ENCODE measurements around the gene CRX.
"Not testable (repeated sequence)": the region's sequence is repeated elsewhere in the genome, so short reads cannot be mapped to it uniquely, and the experiment has no call there.

Gene CRX

DNA sequence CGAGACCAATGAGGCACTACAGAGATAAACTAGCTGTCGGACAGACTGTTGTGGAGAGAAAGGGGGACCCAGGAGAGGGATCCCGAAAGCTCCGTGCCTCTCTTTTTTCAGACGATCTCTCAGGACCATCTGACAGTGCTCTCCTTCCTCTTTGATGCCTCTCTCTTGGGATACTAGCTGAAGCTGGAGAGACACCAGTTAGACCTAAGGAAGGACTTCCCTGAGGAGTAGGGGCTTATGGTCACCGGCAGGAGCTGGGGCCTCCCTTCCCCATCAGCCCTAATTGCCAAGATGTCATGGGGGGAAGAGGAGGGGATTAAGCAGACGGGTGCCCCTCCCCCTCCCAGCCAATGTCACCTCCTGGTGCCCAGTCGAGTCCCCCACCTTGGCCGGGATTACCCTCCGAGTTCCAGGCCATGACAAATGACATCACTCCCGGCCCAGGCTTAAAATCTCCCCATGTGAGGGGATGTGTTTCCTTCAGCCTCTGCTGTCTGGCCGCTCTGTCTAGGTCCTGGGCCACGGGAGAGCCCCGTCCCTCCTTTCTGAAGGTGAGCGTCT lies at the start of gene CRX:
Gene CRX, plus strand, starts transcription at position 478 of the 561 bp plus-strand sequence. CDS start 12,507 bp downstream, outside the sequence.
- no peak for DNase-seq (ENCODE audit: low read depth in 3 of 3)

DNA sequence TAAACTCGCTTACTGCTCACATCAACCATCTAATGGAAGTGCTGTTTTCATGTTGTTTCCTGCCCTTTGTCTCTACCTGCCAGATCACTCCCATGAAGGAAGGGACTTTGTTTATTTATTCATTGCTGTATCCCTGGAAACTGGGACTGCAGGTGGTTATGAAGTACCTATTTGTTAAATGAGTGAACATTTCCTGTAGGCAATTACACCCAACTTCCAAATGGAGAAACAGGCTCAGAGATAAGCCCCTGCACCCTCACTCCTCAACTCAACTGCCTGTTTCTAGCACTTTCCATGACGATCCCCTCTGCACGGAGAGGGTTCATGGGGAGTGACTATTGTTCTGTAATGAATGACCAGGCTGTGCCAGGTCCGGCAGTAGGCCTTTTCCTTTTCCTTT lies 45.2 kb upstream of the CRX start:
- DNase-seq (ENCODE audit: low read depth in 3 of 3): no peak

DNA sequence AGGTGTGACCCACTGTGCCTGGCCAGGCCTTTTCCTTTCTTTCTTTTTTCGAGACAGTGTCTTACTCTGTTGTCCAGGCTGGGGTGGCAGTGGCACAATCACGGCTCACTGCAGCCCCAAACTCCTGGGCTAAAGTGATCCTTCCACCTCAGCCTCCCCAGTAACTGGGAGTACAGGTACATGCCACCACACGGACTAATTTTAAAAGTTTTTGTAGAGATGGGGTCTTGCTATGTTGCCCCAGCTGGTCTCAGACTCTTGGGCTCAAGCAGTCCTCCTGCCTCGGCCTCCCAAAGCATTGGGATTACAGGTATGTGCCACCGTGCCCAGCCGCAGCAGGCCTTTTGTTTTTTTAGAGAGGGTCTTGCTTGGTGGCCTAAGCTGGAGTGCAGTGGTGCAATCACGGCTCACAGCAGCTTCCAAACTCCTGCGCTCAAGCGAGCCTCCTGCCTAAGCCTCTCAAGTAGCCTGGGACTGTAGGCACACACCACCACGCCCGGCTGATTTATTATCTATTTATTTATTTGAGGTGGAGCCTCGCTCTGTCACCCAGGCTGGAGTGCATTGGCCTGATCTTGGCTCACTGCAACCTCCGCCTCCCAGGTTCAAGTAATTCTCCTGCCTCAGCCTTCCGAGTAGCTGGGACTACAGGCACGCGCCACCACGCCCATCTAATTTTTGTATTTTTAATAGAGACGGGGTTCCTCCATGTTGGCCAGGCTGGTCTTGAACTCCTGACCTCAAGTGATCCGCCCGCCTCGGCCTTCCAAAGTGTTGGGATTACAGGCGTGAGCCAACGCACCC lies 44.3 kb upstream of the CRX start:
- not testable (repeated sequence) for DNase-seq (ENCODE audit: low read depth in 3 of 3)

DNA sequence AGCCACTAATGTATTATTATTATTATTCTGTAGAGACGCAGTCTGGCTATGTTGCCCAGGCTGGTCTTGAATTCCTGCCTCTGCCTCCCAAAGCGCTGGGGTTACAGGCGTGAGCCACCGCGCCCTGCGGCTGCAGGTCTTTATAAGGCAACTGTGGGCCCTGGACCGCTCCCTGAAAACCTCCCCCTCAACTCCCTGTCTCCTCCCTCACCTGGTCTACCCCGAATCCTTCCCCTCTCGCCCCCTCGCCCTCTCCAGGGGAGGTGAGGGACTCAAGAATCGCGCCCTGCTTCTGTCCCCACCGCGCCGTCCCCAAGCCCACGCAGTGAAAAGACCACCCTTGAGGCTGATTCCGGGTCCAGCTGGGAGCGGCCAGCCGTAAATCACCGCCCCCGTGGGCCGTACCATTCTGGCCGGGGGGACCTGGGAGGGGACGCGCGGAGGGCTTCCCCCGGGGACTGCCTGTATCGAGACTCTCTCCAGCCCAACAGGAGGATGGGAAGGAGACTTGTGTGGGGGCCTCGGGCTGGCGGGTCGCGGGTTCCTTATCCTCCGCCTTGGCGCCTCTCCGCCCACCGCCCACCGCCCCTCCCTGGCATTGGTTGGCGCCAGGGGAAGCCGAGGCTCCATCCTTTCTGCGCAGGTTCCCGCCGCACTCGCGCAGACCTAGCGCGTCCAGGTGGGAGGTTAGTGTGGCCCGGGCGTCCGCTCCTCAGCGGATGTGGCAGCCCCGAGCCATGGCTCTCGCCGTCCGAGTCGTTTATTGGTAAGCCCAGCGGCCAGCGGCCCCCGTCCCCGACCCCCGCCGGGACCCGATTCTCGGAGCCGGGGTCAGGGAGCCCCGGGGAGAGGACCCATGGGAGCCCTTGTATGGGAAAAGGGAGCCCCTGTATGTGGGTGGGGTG lies 43.4 kb upstream of the CRX start, which contains the start of gene SELENOW:
Gene SELENOW, plus strand, starts transcription at position 655 of the 905 bp plus-strand sequence. Its CDS starts 83 bp downstream, at position 738.
- DNase-seq (ENCODE audit: low read depth in 3 of 3): peak; percentile 57 to 73 (median 57)

DNA sequence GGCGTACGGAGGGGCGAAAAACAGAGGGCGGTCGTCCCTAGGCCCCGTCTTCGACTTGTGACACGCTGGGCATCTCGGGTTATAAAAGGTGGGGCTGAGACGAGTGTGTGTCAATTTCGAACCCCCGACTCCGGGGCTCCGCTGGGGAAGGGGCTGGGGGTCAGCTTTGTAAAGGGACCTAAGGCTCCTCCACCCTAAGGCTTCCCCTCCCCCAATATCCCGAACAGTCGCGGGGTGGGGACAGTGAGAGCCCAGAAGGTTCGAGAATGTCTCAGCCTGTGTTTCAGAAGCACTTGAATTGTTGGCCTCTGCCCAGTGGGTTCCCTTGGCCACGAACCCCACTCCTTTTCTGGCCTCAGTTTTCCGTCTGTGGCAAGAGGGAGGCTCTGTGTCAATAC lies 42.8 kb upstream of the CRX start:
- DNase-seq (ENCODE audit: low read depth in 3 of 3): no peak

DNA sequence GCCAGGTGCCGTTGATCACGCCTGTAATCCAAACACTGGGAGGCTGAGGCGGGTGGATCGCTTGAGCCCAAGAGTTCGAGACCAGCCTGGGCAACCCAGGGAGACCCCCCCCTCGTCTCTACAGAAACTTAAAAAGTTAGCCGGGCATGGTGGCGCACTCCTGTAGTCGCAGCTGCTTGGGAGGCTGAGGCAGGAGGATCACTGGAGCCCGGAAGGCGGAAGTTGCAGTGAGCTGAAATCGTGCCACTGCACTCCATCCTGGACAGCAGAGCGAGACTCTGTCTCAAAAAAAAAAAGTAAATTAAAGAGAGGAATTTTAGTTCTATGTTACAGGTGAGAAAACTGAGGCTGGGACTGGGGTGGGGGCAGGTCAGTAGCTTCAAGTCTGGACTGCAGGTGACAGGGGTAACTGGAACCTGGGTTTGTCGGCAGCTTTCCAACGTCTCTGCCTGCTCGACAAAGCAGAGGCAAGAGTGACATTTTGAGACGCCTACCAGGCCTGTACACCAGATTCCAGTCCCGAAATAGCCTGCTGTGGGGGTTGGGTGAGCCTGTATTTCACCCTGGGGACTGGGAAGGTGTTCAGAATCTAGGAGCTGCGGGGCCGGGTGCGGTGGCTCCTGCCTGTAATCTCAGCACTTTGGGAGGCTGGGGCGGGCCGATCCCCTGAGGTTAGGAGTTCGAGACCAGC lies 42.1 kb upstream of the CRX start:
- no peak for DNase-seq (ENCODE audit: low read depth in 3 of 3)

DNA sequence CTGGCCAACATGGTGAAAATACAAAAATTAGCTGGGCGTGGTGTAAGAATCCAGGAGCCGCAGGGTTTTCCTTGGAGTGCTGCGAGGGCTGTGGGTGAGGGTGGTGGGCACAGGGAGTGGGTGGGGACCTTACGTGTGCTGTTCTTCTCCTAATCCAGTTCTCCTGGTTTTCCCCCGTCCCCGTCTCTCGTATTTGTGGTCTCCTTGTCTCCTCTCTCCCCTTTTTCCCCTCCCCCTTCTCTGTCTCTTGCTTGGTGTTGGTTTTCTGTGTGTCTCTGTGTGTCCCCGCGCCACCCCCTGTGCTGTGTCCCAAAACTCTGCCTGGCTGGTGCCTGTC lies 41.6 kb upstream of the CRX start:
- DNase-seq (ENCODE audit: low read depth in 3 of 3): no peak

DNA sequence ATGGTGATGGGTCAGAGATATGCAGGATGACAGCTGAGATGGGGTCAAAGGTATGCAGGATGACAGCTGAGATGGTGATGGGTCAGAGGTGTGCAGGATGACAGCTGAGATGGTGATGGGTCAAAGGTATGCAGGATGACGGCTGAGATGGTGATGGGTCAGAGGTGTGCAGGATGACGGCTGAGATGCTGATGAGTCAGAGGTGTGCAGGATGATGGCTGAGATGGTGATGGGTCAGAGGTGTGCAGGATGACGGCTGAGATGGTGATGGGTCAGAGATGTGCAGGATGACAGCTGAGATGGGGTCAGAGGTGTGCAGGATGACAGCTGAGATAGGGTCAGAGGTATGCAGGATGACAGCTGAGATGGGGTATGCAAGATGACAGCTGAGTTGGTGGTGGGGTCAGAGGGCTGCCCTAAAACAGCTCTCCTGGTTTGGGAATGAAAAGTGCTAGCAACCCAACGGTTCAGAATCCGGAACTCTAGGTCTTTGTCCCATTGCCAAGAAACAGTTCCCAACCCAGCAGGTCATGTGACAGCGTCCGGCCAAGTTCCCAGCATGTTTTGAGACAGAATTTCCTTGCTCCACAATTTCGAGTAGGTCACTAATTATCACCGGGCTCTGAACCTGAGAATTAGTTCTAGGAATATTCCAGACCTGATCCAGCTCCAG lies 40.0 kb upstream of the CRX start:
- DNase-seq (ENCODE audit: low read depth in 3 of 3): no peak

DNA sequence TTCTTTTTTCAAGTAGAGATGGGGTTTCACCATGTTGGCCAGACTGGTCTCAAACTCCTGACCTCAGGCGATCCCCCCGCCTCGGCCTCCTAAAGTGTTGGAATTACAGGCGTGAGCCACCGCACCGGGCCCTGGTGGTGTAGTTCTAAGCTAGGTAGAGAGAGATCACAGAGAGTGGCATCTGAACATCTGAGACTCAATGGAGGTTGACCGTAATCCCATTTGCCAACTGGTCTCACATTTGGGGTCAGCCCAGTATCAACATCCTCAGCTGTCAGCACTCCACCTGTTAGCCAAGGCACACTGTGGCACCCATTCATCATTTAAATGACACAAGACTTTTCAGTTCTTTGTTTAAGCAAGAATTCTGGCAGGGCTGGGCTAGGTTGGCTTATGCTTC lies 35.2 kb upstream of the CRX start:
- no peak for DNase-seq (ENCODE audit: low read depth in 3 of 3)

DNA sequence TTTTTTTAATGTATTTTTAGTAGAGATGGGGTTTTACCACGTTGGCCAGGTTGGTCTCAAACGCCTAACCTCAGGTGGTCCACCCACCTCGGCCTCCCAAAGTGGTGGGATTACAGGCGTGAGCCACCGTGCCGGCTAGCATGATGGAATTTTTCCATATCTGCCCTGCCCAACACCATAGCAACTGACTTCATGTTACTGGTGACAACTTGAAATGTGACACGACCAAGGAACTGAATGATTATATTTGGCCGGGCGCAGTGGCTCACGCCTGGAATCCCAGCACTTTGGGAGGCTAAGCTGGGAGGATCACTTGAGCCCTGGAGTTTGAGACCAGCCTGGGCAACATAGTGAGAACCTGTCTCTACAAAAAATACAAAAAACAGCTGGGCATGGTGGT lies 34.4 kb upstream of the CRX start:
- DNase-seq (ENCODE audit: low read depth in 3 of 3): not testable (repeated sequence)

DNA sequence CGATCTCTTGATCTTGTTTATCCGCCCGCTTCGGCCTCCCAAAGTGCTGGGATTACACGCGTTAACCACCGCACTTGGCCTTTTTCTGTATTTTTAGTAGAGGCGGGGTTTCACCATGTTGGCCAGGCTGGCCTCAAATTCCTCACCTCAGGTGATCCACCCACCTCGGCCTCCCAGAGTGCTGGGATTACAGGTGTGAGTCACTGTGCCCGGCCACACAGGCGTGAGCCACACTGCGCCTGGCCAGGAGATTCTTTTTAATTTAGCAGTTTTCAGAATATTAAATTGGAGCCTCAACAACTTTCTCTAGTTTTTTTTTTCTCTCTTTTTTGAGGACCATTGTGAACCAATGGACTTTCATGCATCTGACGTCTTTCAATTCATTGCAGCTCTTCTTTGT lies 31.9 kb upstream of the CRX start:
- not testable (repeated sequence) for DNase-seq (ENCODE audit: low read depth in 3 of 3)

DNA sequence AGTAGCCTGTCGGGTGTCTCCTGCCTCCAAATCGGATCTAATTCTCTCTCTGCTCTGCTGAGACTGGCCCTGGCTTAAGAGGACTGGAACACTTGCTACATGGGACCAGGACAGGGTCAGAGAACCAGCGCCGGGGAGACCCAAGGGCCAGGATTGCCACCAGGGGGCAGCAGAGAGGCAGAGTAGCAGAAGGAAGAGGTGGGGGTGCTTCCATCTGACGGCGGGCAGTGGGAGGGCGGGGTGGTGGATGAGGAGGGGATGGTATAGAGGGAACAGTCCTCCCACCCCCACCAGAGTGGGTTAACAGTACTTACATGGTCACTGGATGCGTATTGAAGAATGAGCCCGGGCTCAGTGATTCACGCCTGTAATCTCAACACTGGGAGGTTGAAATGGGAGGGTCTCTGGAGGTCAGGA lies 31.3 kb upstream of the CRX start:
- peak; percentile 72 to 82 (median 79) for DNase-seq (ENCODE audit: low read depth in 3 of 3)

DNA sequence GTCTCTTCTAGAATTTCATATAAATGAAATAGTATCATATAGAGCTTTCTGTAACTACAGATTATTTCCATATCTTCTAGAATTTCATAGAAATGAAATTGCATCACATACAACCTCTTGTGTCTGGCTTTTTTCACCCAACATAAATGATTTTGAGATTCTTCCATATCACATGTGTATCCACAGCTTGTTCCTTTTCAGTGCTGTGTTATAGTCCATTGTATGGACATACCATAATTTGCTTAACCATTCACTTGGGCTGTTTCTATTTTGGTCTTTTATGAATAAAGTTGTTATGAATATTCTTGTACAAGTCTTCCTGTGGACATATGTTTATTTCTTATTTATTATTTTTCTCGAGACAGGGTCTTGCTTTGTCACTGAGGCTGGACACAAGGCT lies 29.1 kb upstream of the CRX start:
- no peak for DNase-seq (ENCODE audit: low read depth in 3 of 3)

DNA sequence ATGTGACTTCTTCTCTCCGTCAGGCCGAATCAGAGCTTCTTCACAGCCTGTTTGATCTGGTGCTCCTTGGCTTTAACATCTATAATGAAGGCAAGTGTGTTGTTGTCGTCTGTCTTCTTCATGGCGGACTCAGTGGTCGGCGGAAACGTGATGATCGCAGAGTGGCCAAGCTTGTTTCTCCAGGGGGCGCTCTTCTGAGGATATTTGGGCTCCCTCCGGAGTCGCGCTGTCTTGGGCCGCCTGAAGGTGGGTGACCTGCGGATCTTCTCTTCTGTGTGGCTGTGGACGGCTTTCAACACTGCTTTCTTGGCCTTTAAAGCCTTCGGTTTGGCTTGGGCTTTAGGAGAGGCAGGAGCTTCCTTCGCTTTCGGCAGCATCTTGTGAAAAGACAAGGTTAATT lies 27.2 kb upstream of the CRX start:
- DNase-seq (ENCODE audit: low read depth in 3 of 3): no peak

DNA sequence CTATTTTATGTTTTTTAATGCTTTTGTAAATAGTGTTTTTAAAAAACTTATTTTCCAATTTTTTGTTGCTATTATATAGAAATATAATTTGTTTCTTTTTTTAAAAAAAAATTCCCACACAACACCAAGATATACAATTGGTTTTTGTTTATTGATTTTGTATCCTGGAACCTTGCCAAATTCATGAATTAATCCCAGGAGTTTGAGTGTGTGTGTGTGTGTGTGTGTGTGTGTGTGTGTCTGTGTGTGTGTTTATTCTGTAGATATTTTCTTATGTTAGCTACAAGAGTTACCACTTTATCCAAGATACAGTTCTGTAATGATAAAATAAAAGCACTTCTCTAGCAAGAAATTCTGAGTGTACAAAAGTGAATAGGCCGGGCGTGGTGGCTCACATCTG lies 25.0 kb upstream of the CRX start:
- no peak for DNase-seq (ENCODE audit: low read depth in 3 of 3)

DNA sequence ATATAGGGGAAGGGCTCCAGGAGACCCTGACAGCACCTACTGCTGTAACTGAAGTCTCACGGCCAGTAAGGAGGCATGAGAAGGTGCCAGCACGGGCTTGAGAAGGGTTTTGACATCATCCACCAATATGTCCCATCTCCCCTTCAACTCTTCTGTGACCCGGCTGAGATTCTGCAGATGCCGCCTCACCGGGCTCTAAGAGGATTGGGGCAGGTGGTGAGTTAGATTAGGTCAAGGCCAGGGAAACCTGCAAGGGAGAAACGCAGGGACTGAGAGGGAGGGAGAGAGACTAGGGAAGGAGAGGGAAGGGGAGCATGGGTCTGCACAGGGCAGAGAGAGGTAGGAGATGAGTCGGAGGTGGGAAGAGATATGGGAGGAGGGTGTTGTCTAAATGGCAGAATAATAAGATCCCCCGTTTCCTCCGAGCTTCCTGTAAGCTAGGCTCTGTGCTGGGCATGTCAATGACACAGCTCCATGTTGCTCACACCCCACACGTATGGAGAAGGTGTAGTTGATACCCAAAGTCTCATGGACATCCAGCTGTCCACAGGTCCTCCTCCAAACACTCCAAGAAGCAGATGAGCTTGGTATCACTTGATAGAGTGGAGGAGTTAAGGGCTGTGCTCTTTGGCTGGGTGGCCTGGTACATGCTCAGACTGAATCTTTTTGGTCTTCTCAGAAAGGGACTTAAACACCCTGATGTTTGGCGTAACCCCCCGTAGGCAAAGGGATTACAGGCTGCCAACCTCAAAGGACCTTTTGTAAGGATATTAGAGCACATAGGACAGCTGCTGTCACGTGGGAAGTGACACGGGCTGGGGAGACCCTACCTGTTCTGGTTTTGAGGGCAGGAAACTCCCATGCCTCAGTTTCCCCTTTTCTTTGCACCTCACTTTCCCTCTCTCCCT lies 23.5 kb upstream of the CRX start:
- DNase-seq (ENCODE audit: low read depth in 3 of 3): no peak

DNA sequence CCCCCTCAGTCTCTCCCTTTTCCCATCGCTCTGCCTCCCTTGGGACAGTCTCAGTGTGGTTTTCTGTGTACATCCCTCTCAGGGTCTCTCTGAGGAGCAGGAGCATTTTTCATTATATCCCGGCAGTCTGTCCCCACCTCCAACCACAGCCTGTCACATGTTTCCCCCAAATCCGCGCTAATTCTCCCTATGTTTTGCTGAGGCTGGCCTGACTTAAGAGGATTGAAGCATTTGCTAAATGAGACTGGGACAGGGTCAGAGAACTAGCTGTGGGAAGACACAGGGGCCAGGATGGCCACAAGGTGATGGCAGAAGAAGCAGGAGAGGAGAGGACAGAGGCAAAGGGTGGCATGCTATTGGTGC lies 22.9 kb upstream of the CRX start:
- no peak for DNase-seq (ENCODE audit: low read depth in 3 of 3)

DNA sequence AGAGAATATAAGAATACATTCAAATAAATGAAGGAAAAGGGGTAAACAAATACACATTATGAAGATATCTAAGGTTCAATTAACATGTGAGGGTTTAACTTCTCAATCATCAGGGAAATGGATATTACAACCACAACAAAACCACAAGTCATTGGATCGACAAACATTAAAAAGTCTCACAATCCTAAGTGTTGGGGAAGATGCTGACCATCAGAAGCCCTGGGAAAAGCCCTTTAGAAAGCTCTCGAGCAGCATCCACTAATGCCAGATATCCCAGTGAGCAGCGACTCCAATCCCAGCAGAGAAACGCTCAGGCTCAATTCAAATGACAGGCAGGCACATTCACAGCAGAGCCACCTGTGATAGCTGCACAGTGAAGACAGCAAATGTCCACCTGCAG lies 20.5 kb upstream of the CRX start:
- DNase-seq (ENCODE audit: low read depth in 3 of 3): no peak

DNA sequence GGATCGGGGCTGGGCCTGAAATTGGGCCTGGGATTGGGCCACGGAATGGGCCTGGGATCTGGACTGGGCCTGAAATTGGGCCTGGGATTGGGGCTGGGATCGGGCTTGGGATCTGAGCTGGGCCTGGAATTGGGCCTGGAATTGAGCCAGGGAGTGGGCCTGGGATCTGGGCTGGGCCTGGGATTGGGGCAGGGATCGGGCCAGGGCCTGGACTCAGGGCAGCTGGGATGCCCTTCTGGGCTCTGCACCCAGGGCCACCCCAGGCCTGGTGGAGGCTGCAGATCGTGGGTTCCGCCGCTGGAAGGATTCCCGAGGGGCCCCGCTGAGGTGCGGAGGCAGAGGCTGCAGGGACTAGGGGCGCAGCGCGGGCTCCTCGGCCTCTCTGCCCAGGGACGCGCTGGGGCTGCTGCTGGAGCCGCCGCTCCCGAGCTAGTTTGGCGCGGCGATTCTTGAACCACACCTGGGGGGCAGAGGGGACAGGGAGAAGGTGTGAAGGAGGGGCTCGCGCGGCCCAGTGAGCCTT lies 19.2 kb upstream of the CRX start:
- DNase-seq (ENCODE audit: low read depth in 3 of 3): no peak

DNA sequence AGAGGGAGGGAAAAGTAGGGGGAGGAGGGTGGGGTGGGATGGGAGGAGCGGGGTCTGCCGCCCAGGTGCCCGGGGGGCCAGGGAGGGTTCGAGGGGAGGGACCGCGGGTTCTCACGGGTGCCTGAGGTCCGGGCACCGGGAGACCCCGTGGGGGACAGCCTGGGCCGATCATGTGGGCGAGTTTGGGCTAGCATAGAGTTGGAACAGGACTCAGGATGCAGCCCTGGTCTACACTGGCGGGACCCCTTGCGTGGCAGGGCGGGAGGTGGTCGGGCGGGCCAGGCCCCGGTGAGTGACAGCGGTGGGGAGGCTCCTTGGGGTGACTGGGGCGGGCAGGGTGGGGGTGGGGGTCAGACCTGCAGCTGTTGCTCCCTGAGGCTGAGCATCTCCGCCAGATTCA lies 18.6 kb upstream of the CRX start:
- not testable (repeated sequence) for DNase-seq (ENCODE audit: low read depth in 3 of 3)
